Measurements from ENCODE around the gene CASKIN2.
"Not testable (repeated sequence)": the region's sequence is repeated elsewhere in the genome, so short reads cannot be mapped to it uniquely, and the experiment has no call there.

The CASKIN2 gene

GRCh38 chr17:75459590-75460267, 55.6 kb downstream of the CASKIN2 start:
- no peak for DNase-seq

DNA sequence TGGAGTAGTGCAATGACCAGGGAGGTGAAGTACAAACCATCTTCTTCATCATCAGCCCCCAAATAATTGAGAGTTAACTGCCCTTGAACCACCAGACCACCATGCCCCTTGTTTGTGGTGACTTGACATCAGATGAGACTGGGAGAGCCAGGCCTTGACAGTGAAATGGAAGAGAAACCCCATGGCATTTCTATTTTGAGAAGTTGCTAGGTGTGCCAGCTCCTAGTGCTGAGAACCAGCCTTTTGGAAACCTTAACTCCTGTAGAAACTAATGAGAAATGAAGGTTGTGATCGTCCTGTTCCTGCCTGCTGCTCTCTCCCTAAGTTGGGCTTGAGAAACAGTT, 56.1 kb downstream of the CASKIN2 start:
- DNase-seq: no peak

DNA sequence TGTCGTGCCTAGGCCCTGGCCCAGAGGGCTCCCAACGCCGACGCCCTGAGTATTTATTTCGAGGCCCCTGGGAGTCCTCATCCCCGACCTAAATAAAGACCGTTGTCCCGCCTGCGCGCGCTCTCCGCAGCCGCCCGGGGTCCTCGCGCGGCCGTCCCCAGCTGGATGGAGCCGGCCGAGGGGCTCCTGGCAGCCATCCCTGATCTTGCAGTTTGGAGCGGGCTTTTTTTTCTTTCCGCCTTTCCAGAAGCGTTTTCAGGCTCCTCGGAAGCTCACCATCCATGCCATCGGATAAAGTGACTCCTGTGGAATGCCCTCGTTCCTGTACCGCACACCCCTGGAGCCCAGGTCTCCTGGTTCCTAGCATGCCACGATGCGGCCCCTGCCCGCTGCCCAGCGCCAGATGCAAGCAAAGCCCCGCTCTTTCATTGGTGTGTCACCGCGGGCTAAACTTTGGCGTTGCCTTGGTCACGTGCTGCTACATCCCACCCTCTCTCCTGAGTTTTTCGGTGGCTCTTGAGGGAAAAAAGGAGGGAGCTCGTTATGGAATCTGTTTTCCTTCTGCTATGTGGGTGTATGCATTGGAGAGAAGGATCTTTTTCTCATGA, 58.2 kb downstream of the CASKIN2 start:
- no peak for DNase-seq

DNA sequence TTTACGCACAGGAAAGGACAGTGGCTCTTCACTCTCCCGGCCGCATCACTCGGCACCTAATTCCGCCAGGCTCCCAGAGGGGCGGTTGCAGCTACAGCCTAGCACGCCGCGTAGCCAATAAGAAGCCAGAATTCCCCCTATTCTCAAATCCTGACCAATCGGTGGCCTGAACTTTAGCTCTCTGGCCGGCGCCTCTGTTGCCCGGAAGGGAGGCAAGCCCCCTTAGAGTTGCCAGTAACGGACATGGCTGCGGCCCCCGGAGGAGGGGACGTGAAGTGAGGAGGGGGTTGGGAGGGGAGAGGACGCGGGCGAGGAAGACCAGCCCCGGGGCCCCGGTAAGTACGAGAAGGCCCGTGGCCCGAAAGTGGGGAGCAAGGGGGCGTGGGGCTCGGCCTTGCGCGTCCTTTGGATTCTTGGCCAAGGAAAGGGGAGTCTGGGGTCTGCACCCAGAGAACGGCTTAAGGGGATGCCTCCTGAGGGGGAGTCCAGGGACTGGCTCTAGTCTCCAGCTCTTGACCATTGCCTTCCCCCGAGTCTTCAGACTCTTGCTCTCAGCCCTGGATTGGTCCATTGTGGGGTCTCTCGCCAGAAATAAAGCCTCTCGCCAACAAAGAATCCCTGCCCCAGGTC, 58.8 kb downstream of the CASKIN2 start, which contains the start of gene TMEM94:
Gene TMEM94, plus strand, starts transcription at position 219 of the 630 bp plus-strand sequence. CDS start 15,271 bp downstream, outside the sequence.
- DNase-seq: peak; percentile 69

- DNase-seq: no peak
Observed at GRCh38 chr17:75456039-75456416, 59.3 kb downstream of the CASKIN2 start.

DNA sequence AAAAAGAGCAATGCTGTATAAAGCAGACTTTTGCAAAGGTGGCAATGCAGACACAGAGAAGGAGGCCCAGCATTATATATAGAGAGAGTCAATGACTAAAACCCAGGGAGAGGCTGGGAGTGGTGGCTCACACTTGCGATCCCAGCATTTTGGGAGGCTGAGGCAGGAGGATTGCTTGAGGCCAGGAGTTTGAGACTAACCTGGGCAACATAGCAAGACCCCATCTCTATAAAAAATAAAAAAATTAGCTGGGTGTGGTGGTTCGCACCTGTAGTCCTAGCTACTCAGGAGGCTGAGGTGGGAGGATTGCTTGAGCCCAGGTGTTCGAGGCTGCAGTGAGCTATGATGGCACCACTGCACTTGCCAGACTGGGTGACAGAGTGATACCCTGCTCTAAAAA, 60.7 kb downstream of the CASKIN2 start:
- DNase-seq: not testable (repeated sequence)

- DNase-seq: no peak
Observed at GRCh38 chr17:75454193-75454592, 61.1 kb downstream of the CASKIN2 start.

DNA sequence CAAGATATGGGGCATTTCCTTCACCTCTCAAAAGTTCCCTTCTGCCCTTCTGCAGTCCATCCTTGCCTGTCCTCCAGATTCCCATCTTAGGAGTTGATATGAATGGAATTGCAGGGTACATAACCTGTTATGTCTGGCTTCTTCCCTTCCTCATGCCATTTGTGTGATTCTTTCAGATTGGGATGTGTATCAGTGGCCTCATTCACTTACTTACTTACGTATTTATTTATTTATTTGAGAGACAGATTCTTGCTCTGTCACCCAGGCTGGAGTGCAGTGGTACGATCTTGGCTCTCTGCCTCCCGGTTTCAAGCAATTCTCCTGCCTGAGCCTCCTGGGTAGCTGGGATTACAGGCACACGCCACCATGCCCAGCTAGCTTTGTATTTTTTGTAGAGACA, 65.1 kb downstream of the CASKIN2 start:
- DNase-seq: no peak
